Activated B cell treated with CpG ODN at 0.5 μM for 24 hours (primary cell): ENCODE results near the gene SH3PXD2B. TPM values are rescaled to one million over a fixed set of nuclear protein-coding genes. Genes with fewer than 3 reads are reported as not detected.

Experiments
- ATAC-seq: fragments of 200-7000 bp; cut with Tn5 transposase; one replicate; pipeline ENCODE4 v1.10.0; 2021; ENCODE audit warnings: low read depth, mild to moderate bottlenecking, moderate library complexity
- CTCF ChIA-PET: fragments of 350-600 bp; sonication (Branson Sonifier 250); formaldehyde crosslinking; loops from one replicate; lab custom pipeline; 2021; ENCODE audit warnings: antibody characterized with exemption; lab: Charles Lee
- POLR2A ChIA-PET: fragments of 350-600 bp; sonication (Branson Sonifier 250); formaldehyde crosslinking; loops from one replicate; lab custom pipeline; 2021; ENCODE audit warnings: antibody characterized with exemption; lab: Charles Lee
- DNase-seq: peaks from one replicate; pipeline ENCODE4 v3.0.0; 2022
- H3K27ac Mint-ChIP-seq: one replicate; pipeline ENCODE4 v1.8.0; 2020; ENCODE audit warnings: mixed read lengths
- H3K27me3 Mint-ChIP-seq: one replicate; pipeline ENCODE4 v1.8.0; 2021; ENCODE audit warnings: mixed read lengths
- H3K36me3 Mint-ChIP-seq: one replicate; pipeline ENCODE4 v1.8.0; 2021; ENCODE audit warnings: low read depth, mixed read lengths
- H3K4me1 Mint-ChIP-seq: one replicate; pipeline ENCODE4 v1.8.0; 2021; ENCODE audit warnings: mixed read lengths
- H3K4me3 Mint-ChIP-seq: one replicate; pipeline ENCODE4 v1.8.0; 2020; ENCODE audit warnings: mild to moderate bottlenecking, mixed read lengths
- H3K9me3 Mint-ChIP-seq: one replicate; pipeline ENCODE4 v1.8.0; 2020; ENCODE audit warnings: mixed read lengths
- CTCF ChIP-seq: fragments of 200-600 bp; IDR thresholded peaks from one replicate; pipeline ENCODE4 v1.8.0; 2022; ENCODE audit warnings: antibody characterized with exemption, mild to moderate bottlenecking
- intact Hi-C: fragments of 100-400 bp; cut with micrococcal nuclease; formaldehyde crosslinking; loops from one replicate; pipeline ENCODE4 v1.15.1; 2024
- total RNA-seq: library from RNA; stranded (reverse); gene quantifications from 2 replicates; pipeline ENCODE4 v1.2.3, GENCODE V29; 2022

Gene SH3PXD2B
- total RNA-seq, 1 donor from 2014 or later: 0.02 TPM

- CTCF ChIA-PET: no interaction called here
- Mint-ChIP-seq H3K27ac (no peak overlapping the region), H3K4me1 (no peaks in the 10 kb centered on the region), H3K36me3 (no peaks in the 10 kb centered on the region), H3K27me3 (no peaks in the 10 kb centered on the region), H3K4me3 (no peak overlapping the region), H3K9me3 (peaks cover 1% of the 10 kb centered on the region)
- intact Hi-C loops: no loop called here
- no peak for TF ChIP-seq CTCF
- POLR2A ChIA-PET: no interaction called here
- DNase-seq (no peak), ATAC-seq (no peak)
Measured at GRCh38 chr5:172311026-172311425, 143.3 kb downstream of the SH3PXD2B start.

- ATAC-seq: no peak
- Mint-ChIP-seq H3K36me3 (no peaks in the 10 kb centered on the region), H3K27ac (no peak overlapping the region), H3K9me3 (peaks cover 6% of the 10 kb centered on the region), H3K27me3 (peaks cover 7% of the 10 kb centered on the region), H3K4me3 (no peak overlapping the region), H3K4me1 (no peaks in the 10 kb centered on the region)
- no peak for TF ChIP-seq CTCF
- intact Hi-C loops: no loop called here
- ChIA-PET CTCF (no interaction called here), POLR2A (no interaction called here)
- DNase-seq: no peak
Measured at GRCh38 chr5:172305380-172305779, 148.9 kb downstream of the SH3PXD2B start.

- ATAC-seq (no peak), DNase-seq (no peak)
- Mint-ChIP-seq H3K9me3 (peaks cover 6% of the 10 kb centered on the region), H3K27ac (no peak overlapping the region), H3K27me3 (peaks cover 9% of the 10 kb centered on the region), H3K4me3 (no peak overlapping the region), H3K36me3 (no peaks in the 10 kb centered on the region), H3K4me1 (no peaks in the 10 kb centered on the region)
- TF ChIP-seq CTCF: no peak
- POLR2A ChIA-PET: interaction anchor here (0.7 kb wide), 1 partner anchor 814 kb away, joined by 3 read pairs; no protein-coding TSS in a partner anchor
- CTCF ChIA-PET: interaction anchor here (0.6 kb wide), 2 partner anchors 280 to 396 kb away, joined by 3 to 4 read pairs; no protein-coding TSS in a partner anchor
- intact Hi-C loops: no loop called here
Measured at GRCh38 chr5:172303572-172304335, 150.6 kb downstream of the SH3PXD2B start.

- Mint-ChIP-seq H3K36me3 (no peaks in the 10 kb centered on the region), H3K4me1 (no peaks in the 10 kb centered on the region), H3K4me3 (no peak overlapping the region), H3K27me3 (peaks cover 9% of the 10 kb centered on the region), H3K27ac (no peak overlapping the region), H3K9me3 (peaks cover 6% of the 10 kb centered on the region)
- no peak for ATAC-seq
- POLR2A ChIA-PET: no interaction called here
- CTCF ChIA-PET: no interaction called here
- intact Hi-C loops: no loop called here
- DNase-seq: no peak
- TF ChIP-seq CTCF: no peak
Measured at GRCh38 chr5:172303162-172303561, 151.2 kb downstream of the SH3PXD2B start.

GRCh38 chr5:172302047-172302710 lies 152.1 kb downstream of the SH3PXD2B start:
- intact Hi-C loops: no loop called here
- DNase-seq: no peak
- CTCF ChIA-PET: no interaction called here

More at GRCh38 chr5:172302047-172302710, 152.1 kb downstream of the SH3PXD2B start:
- H3K27ac Mint-ChIP-seq: no peak overlapping the region
- POLR2A ChIA-PET: interaction anchor here (0.6 kb wide), 1 partner anchor 906 kb away, joined by 7 read pairs; no protein-coding TSS in a partner anchor
- ATAC-seq: no peak
- no peak for TF ChIP-seq CTCF
- no peaks in the 10 kb centered on the region for H3K4me1 Mint-ChIP-seq
- peaks cover 9% of the 10 kb centered on the region for H3K27me3 Mint-ChIP-seq
- H3K9me3 Mint-ChIP-seq: peaks cover 6% of the 10 kb centered on the region
- H3K4me3 Mint-ChIP-seq: no peak overlapping the region
- H3K36me3 Mint-ChIP-seq: no peaks in the 10 kb centered on the region
